Fibroblast of mammary gland (primary cell): ENCODE data around the gene MKLN1.

Source experiments
- DNase-seq: peaks from one replicate; pipeline ENCODE4 v3.0.0-alpha.2; 2010; ENCODE audit warnings: low read depth
- H3K4me3 ChIP-seq: 2 replicates; pipeline ENCODE4 v1.5.1; 2011; ENCODE audit warnings: low read depth, mild to moderate bottlenecking, low read length, moderate library complexity; ENCODE audit not compliant: control insufficient read depth
- TF ChIP-seq, protein P1 (sequence below): conservative IDR thresholded peaks from 2 replicates; pipeline ENCODE4 v1.5.1; 2011; ENCODE audit warnings: low read depth, low read length, inconsistent platforms; ENCODE audit not compliant: control insufficient read depth, insufficient read depth

MKLN1 gene

DNA sequence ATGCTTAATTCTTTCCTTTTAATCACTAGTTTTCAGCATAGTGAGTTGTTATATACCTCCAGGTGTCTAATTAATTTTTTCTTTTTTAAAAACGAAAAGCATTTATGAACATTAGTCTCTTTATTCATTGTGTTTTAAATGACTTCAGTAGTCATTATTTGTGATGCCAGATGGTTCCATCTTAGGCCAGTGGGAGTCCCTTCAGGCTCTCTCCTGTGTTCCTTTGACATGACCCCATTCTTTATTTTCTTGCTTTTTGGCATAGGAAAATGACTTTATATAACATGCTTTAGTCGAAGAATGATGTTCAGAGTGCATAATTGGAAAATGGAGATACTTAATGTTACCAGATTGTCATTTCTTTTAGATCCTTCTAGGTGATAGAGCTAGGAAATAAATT, 24.4 kb downstream of the MKLN1 start:
- TF ChIP-seq, protein P1, sequence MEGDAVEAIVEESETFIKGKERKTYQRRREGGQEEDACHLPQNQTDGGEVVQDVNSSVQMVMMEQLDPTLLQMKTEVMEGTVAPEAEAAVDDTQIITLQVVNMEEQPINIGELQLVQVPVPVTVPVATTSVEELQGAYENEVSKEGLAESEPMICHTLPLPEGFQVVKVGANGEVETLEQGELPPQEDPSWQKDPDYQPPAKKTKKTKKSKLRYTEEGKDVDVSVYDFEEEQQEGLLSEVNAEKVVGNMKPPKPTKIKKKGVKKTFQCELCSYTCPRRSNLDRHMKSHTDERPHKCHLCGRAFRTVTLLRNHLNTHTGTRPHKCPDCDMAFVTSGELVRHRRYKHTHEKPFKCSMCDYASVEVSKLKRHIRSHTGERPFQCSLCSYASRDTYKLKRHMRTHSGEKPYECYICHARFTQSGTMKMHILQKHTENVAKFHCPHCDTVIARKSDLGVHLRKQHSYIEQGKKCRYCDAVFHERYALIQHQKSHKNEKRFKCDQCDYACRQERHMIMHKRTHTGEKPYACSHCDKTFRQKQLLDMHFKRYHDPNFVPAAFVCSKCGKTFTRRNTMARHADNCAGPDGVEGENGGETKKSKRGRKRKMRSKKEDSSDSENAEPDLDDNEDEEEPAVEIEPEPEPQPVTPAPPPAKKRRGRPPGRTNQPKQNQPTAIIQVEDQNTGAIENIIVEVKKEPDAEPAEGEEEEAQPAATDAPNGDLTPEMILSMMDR: no peak
- DNase-seq: no peak
- no peak overlapping the region for H3K4me3 ChIP-seq

GRCh38 chr7:131354390-131354789, 26.7 kb downstream of the MKLN1 start:
- TF ChIP-seq, protein P1: no peak
- DNase-seq: peak; percentile 24
- no peak overlapping the region for H3K4me3 ChIP-seq

GRCh38 chr7:131355917-131356777, 28.5 kb downstream of the MKLN1 start:
- TF ChIP-seq, protein P1: no peak
- DNase-seq: peak; percentile 31

DNA sequence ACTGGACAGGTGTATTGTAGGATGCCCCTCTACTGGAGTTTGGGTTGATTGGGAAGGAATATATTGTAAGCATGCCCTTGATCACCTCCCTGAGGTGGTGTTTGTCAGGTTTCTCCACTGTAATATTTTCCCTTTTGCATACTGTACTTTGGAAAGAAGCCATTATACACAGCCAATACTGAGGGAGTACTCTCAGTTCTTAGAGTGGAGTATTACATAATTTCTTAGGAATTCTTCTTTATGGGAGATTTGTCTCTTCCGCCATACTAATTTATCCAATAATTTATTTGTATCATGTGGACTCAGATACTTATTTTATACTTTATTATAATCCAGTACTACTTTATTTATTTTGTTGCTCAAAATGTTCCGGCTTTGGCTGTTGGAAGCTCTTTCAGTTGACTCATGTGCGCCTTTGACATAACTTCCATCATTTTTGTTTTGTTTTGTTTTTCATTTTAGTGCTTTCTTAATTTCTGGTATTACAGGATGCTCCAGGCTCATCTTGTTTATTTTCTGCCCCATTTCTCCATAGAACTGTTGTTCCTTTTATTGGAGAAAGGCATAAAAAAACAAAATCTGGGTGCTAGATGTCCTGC, 29.7 kb downstream of the MKLN1 start:
- TF ChIP-seq, protein P1: no peak
- no peak overlapping the region for H3K4me3 ChIP-seq
- DNase-seq: peak; percentile 16

More at GRCh38 chr7:131355917-131356777, 28.5 kb downstream of the MKLN1 start:
- H3K4me3 ChIP-seq: no peak overlapping the region

DNA sequence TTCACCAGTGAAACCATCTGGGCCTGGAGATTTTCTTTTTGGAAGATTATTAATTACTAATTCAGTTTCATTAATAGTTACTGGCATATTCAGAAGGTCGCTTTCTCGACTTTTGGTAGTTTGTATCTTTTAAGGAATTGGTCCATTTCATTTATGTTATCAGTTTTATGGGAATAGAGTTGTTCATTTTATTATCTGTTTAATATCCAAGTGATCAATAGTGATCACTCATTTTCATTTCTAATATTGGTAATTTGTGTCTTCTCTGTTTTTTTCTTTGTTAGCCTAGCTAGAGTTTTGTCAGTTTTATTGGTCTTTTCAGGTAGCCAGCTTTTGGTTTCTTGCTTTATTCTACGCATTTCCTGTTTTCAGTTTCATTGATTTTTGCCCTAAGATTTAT, 31.0 kb downstream of the MKLN1 start:
- no peak overlapping the region for H3K4me3 ChIP-seq
- TF ChIP-seq, protein P1: no peak
- no peak for DNase-seq

- no peak overlapping the region for H3K4me3 ChIP-seq
- TF ChIP-seq, protein P1: no peak
- no peak for DNase-seq
These were observed 31.6 kb downstream of the MKLN1 start for GRCh38 chr7:131359136-131359776.
